NAMALWA (cell line): Measurements from ENCODE around the gene SUGP1.

Experiments
- DNase-seq: peaks from one replicate; pipeline ENCODE4 v3.0.0-alpha.2; 2015; ENCODE audit warnings: low spot score

SUGP1 gene

DNA sequence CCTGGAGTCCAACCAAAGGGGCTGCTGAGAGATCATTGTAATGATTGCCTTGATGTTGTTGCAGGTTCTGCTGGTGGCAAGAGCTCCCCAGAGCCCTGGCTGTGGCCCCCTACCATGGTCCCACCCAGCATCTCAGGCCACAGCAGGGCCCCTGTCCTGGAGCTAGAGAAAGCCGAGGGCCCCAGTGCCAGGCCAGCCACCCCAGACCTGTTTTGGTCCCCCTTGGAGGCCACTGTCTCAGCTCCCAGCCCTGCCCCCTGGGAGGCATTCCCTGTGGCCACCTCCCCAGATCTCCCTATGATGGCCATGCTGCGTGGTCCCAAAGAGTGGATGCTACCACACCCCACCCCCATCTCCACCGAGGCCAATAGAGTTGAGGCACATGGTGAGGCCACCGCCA is 93.1 kb downstream of the SUGP1 start:
- no peak for DNase-seq

DNA sequence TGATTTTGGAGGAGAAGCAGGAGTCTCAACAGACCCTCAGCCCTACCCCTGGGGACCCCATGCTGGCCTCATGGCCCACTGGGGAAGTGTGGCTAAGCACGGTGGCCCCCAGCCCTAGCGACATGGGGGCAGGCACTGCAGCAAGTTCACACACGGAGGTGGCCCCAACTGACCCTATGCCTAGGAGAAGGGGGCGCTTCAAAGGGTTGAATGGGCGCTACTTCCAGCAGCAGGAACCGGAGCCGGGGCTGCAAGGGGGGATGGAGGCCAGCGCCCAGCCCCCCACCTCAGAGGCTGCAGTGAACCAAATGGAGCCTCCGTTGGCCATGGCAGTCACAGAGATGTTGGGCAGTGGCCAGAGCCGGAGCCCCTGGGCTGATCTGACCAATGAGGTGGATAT is 93.6 kb downstream of the SUGP1 start:
- no peak for DNase-seq

DNA sequence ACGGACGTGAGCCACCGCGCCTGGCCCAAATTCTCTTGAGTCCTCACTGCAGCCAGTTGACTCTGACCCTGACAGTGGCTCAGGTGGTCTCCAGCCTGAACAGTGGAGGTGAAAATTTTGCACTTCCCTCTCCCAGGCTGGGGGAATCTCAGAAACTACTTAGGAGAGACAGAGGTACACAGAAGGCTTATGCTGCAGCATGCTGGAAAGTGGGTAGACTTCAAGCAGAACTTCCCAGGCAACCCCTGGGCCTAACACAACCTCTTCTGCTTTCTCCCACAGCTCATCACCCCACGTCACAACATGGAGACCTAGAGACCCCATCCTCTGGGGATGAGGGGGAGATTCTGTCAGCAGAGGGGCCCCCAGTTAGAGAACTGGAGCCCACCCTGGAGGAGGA is 94.1 kb downstream of the SUGP1 start:
- DNase-seq = no peak
